CD14-positive monocyte (primary cell): ENCODE results near the gene CDH18. TPM values are rescaled to one million over a fixed set of nuclear protein-coding genes. Genes with fewer than 3 reads are reported as not detected.

Experiments
- DNase-seq, 3 donors: peaks; one replicate each; pipeline ENCODE4 v3.0.0-alpha.2; 2011 to 2022
- H2AFZ ChIP-seq: 2 replicates; pipeline ENCODE4 v1.6.0; 2012; ENCODE audit warnings: mild to moderate bottlenecking, low read depth, low read length, inconsistent platforms; ENCODE audit not compliant: insufficient read depth, poor library complexity, severe bottlenecking
- H3K27ac ChIP-seq, 2 donors: 1 replicate in 1 of 2; 2 replicates in 1 of 2; pipeline ENCODE4 v1.5.1; 2012 to 2013; ENCODE audit warnings: low read length in 2 of 2, control low read depth in 1 of 2, inconsistent platforms in 1 of 2, low read depth in 1 of 2, mild to moderate bottlenecking in 1 of 2
- H3K27me3 ChIP-seq, 2 donors: one replicate each; pipeline versions ENCODE4 v1.6.0 to v1.6.1; 2011 to 2013; ENCODE audit warnings: low read length in 2 of 2; ENCODE audit not compliant: control insufficient read depth in 2 of 2, insufficient read depth in 2 of 2
- H3K36me3 ChIP-seq, 2 donors: replicated peaks in 1 of 2; 1 replicate in 1 of 2; 2 replicates in 1 of 2; pipeline versions ENCODE4 v1.5.1 to v1.6.1; 2012 to 2013; ENCODE audit warnings: low read length in 2 of 2, control low read depth in 1 of 2, inconsistent platforms in 1 of 2, mild to moderate bottlenecking in 1 of 2; ENCODE audit not compliant: insufficient read depth in 2 of 2, control insufficient read depth in 1 of 2
- H3K4me1 ChIP-seq, 2 donors: 1 replicate in 1 of 2; 2 replicates in 1 of 2; pipeline versions ENCODE4 v1.5.1 to v1.6.1; 2012 to 2013; ENCODE audit warnings: low read length in 2 of 2, control low read depth in 1 of 2, inconsistent platforms in 1 of 2, mild to moderate bottlenecking in 1 of 2, moderate library complexity in 1 of 2; ENCODE audit not compliant: insufficient read depth in 2 of 2, control insufficient read depth in 1 of 2
- H3K4me2 ChIP-seq: replicated peaks from 2 replicates; pipeline ENCODE3; 2012; ENCODE audit warnings: low read length, moderate library complexity, mild to moderate bottlenecking; ENCODE audit not compliant: poor library complexity, severe bottlenecking; ENCODE audit errors: extremely low read depth
- H3K4me3 ChIP-seq, 3 experiments: fragments of 200-600 bp in 1 of 3; sonication (generic) in 1 of 3; replicated peaks in 1 of 3; 1 replicate in 2 of 3; 2 replicates in 1 of 3; pipeline ENCODE4 v1.5.1; 2011 to 2013; ENCODE audit warnings: low read length in 3 of 3, mild to moderate bottlenecking in 3 of 3, control low read depth in 2 of 3, low read depth in 2 of 3, inconsistent platforms in 1 of 3, moderate library complexity in 1 of 3
- H3K79me2 ChIP-seq: 2 replicates; pipeline ENCODE4 v1.6.0; 2012; ENCODE audit warnings: mild to moderate bottlenecking, control low read depth, inconsistent platforms, low read length, moderate library complexity; ENCODE audit not compliant: insufficient read depth
- H3K9ac ChIP-seq: 2 replicates; pipeline ENCODE4 v1.6.0; 2017; ENCODE audit warnings: low read length, mild to moderate bottlenecking; ENCODE audit not compliant: insufficient read depth, poor library complexity, severe bottlenecking
- H3K9me3 ChIP-seq, 2 donors: replicated peaks in 1 of 2; 1 replicate in 1 of 2; 2 replicates in 1 of 2; pipeline versions ENCODE4 v1.5.1 to v1.6.1; 2012 to 2013; ENCODE audit warnings: low read length in 2 of 2, control low read depth in 1 of 2; ENCODE audit not compliant: control insufficient read depth in 1 of 2, insufficient read depth in 1 of 2
- H4K20me1 ChIP-seq: 2 replicates; pipeline ENCODE4 v1.6.0; 2012; ENCODE audit warnings: mild to moderate bottlenecking, low read length, control low read depth, moderate library complexity; ENCODE audit not compliant: insufficient read depth
- H3K27ac Mint-ChIP-seq, 7 donors: one replicate each; pipeline ENCODE4 v1.8.0; 2020; ENCODE audit warnings: mild to moderate bottlenecking in 7 of 7, mixed read lengths in 7 of 7, moderate library complexity in 6 of 7, inconsistent platforms in 2 of 7
- H3K27me3 Mint-ChIP-seq, 3 donors: one replicate each; pipeline ENCODE4 v1.8.0; 2021 to 2022; ENCODE audit warnings: low read depth in 3 of 3, mild to moderate bottlenecking in 3 of 3, mixed read lengths in 3 of 3, moderate library complexity in 3 of 3, inconsistent platforms in 1 of 3
- H3K36me3 Mint-ChIP-seq, 2 donors: one replicate each; pipeline ENCODE4 v1.8.0; 2020; ENCODE audit warnings: mixed read lengths in 2 of 2, inconsistent platforms in 1 of 2, mild to moderate bottlenecking in 1 of 2
- H3K4me1 Mint-ChIP-seq: one replicate; pipeline ENCODE4 v1.8.0; 2020; ENCODE audit warnings: mild to moderate bottlenecking, mixed read lengths
- H3K4me3 Mint-ChIP-seq, 2 donors: one replicate each; pipeline ENCODE4 v1.8.0; 2020; ENCODE audit warnings: mild to moderate bottlenecking in 2 of 2, mixed read lengths in 2 of 2, moderate library complexity in 1 of 2
- H3K9me3 Mint-ChIP-seq, 7 donors: one replicate each; pipeline ENCODE4 v1.8.0; 2020 to 2022; ENCODE audit warnings: mixed read lengths in 7 of 7, mild to moderate bottlenecking in 6 of 7, moderate library complexity in 6 of 7, inconsistent platforms in 2 of 7
- WGBS: methylation state at CpG from one replicate; pipeline ENCODE4 v1.1.5; 2013; ENCODE audit warnings: missing lambda C conversion rate; ENCODE audit not compliant: insufficient coverage; 5-methylcytosine and 5-hydroxymethylcytosine counted together
- intact Hi-C, 2 donors: fragments of 100-400 bp; cut with micrococcal nuclease; formaldehyde crosslinking; loops; one replicate each; pipeline versions ENCODE4 v1.15.0 to v1.15.1; 2023
- polyA plus RNA-seq, 3 donors: library from polyadenylated mRNA; depleted of rRNA in 1 of 3; unstranded in 2 of 3; stranded (reverse) in 1 of 3; fragments of 300-500 nt in 2 of 3; fragments of >200 nt in 1 of 3; fragmentation: Illumina TruSeq in 2 of 3; gene quantifications; 1 replicate in 2 of 3; 2 replicates in 1 of 3; pipeline ENCODE4 v1.2.3, GENCODE V29; 2012 to 2021
- TF ChIP-seq, protein P1 (sequence below): fragments of 200-600 bp; IDR thresholded peaks from one replicate; pipeline ENCODE4 v1.8.0; 2022; ENCODE audit warnings: antibody characterized with exemption, mild to moderate bottlenecking

CDH18 gene
- polyA plus RNA-seq, 3 donors: not detected

DNA sequence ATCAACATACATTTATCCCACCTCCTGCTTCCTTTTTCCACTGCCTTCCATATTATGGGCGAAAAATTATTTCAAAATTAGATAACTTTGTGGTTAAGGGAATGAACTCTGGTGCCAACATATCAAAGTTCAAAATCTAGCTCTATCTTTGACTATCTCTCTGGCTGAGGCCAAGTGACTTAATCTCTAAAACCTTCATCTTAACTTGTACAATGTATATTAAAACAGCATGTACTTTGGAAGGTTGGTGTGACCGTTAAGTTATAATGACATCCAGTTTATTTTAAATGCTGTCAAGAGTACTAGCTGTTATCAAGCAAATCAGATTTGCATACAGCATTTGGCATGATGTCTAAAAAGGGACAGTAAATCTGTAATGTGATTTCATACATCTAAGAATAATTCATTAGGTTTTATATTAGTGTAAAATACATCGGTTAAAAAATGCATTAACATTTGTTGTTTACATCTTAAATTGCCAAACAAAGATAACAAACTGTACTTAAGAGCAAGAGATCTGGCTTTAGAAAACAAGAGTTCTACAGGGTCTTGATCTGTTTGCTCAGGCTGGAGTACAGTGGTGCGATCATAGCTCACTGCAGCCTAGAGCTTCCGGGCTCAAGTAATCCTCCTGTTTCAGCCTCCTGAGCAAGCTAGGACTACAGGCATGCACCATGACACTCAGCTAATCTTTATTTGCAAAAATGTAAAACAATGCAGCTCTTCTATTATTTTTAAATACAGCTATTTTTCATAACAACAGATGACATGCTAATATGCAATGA is 102.8 kb downstream of the CDH18 start:
- TF ChIP-seq, protein P1, sequence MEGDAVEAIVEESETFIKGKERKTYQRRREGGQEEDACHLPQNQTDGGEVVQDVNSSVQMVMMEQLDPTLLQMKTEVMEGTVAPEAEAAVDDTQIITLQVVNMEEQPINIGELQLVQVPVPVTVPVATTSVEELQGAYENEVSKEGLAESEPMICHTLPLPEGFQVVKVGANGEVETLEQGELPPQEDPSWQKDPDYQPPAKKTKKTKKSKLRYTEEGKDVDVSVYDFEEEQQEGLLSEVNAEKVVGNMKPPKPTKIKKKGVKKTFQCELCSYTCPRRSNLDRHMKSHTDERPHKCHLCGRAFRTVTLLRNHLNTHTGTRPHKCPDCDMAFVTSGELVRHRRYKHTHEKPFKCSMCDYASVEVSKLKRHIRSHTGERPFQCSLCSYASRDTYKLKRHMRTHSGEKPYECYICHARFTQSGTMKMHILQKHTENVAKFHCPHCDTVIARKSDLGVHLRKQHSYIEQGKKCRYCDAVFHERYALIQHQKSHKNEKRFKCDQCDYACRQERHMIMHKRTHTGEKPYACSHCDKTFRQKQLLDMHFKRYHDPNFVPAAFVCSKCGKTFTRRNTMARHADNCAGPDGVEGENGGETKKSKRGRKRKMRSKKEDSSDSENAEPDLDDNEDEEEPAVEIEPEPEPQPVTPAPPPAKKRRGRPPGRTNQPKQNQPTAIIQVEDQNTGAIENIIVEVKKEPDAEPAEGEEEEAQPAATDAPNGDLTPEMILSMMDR: no peak
- no peak overlapping the region for H2AFZ ChIP-seq
- 94% methylated on average over 2 of the region's 5 CpGs for WGBS
- H3K4me3 ChIP-seq: no peak overlapping the region
- no peaks in the 10 kb centered on the region for H3K79me2 ChIP-seq
- no peaks in the 10 kb centered on the region for H3K36me3 Mint-ChIP-seq
- no peaks in the 10 kb centered on the region for H3K9me3 ChIP-seq
- intact Hi-C loops: no loop called here
- H3K4me1 Mint-ChIP-seq: no peaks in the 10 kb centered on the region
- DNase-seq: no peak
- no peak overlapping the region for H3K27ac ChIP-seq
- peaks cover 0 to 3% (median 0%) of the 10 kb centered on the region in 7 donors for H3K9me3 Mint-ChIP-seq
- no peaks in the 10 kb centered on the region for H4K20me1 ChIP-seq
- no peak overlapping the region for H3K27ac Mint-ChIP-seq
- H3K27me3 ChIP-seq: no peaks in the 10 kb centered on the region
- H3K9ac ChIP-seq: no peak overlapping the region
- no peaks in the 10 kb centered on the region for H3K27me3 Mint-ChIP-seq
- no peak overlapping the region for H3K4me3 Mint-ChIP-seq
- no peaks in the 10 kb centered on the region for H3K4me1 ChIP-seq
- H3K4me2 ChIP-seq: no peak overlapping the region
- no peaks in the 10 kb centered on the region for H3K36me3 ChIP-seq

DNA sequence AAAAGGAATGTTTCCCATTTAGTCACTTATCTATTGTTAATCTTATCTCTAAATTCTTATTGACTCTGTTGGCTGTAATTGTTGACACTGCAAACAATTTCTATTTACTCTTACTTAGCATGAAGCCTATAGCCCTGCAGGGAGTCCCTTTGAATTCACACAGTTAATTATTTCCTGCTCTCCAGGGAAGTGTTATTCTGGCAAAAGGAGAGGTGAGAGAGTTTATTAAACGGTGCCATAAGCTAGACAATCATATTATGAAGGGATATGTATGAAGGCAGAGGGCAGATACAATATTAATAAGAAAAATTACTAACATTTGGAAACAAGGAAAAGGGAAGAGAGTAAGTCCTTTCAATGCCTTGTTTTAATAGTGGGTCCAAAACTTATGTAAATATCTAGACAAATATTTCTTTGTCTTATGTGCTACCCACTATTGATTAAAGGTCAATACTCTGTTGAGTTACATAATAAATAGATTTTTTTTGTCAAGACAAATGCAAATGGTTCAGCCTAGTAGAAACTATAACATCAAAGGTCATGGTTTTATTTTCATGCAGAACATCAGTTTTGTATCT is 107.1 kb downstream of the CDH18 start:
- Histone ChIP-seq H3K9ac (no peak overlapping the region), H3K4me1 (no peaks in the 10 kb centered on the region), H3K36me3 (no peaks in the 10 kb centered on the region), H3K27ac (no peak overlapping the region), H2AFZ (no peak overlapping the region), H4K20me1 (no peaks in the 10 kb centered on the region), H3K79me2 (no peaks in the 10 kb centered on the region), H3K27me3 (no peaks in the 10 kb centered on the region), H3K4me2 (no peak overlapping the region), H3K4me3 (no peak overlapping the region), H3K9me3 (no peaks in the 10 kb centered on the region)
- WGBS: no CpG with 5 or more reads among the region's 1 CpG
- H3K36me3 Mint-ChIP-seq: no peaks in the 10 kb centered on the region
- H3K27ac Mint-ChIP-seq: no peak overlapping the region
- DNase-seq: no peak
- H3K4me1 Mint-ChIP-seq: no peaks in the 10 kb centered on the region
- intact Hi-C loops: no loop called here
- no peaks in the 10 kb centered on the region for H3K27me3 Mint-ChIP-seq
- TF ChIP-seq, protein P1: no peak
- no peak overlapping the region for H3K4me3 Mint-ChIP-seq
- H3K9me3 Mint-ChIP-seq: peaks cover 0 to 3% (median 0%) of the 10 kb centered on the region in 7 donors
